Small intestine (tissue), 7 donors: ENCODE measurements around the gene GABARAPL1. TPM values are rescaled to one million over a fixed set of nuclear protein-coding genes. Genes with fewer than 3 reads are reported as not detected.
"Not testable (repeated sequence)": the region's sequence is repeated elsewhere in the genome, so short reads cannot be mapped to it uniquely, and the experiment has no call there.

Source experiments
- DNase-seq, 2 donors: peaks; one replicate each; pipeline versions ENCODE4 v3.0.0 to v3.0.0-alpha.2; 2013
- FAIRE-seq: peaks from 2 replicates; lab custom pipeline; 2012; peaks lifted over from hg19 to GRCh38; lab: Jason Lieb, UNC
- H3K27ac ChIP-seq, 3 donors: one replicate each; pipeline ENCODE4 v1.5.1; 2013; ENCODE audit warnings: low read length in 2 of 3, mild to moderate bottlenecking in 2 of 3, control low read depth in 1 of 3, inconsistent platforms in 1 of 3, low read depth in 1 of 3, moderate library complexity in 1 of 3
- H3K27me3 ChIP-seq, 3 donors: one replicate each; pipeline ENCODE4 v1.6.1; 2013; ENCODE audit warnings: low read length in 3 of 3, inconsistent platforms in 1 of 3; ENCODE audit not compliant: control insufficient read depth in 3 of 3, insufficient read depth in 3 of 3
- H3K36me3 ChIP-seq, 3 donors: one replicate each; pipeline ENCODE4 v1.6.1; 2013; ENCODE audit warnings: low read length in 3 of 3, inconsistent platforms in 1 of 3, low read depth in 1 of 3, mild to moderate bottlenecking in 1 of 3, moderate library complexity in 1 of 3; ENCODE audit not compliant: control insufficient read depth in 3 of 3, insufficient read depth in 2 of 3
- H3K4me1 ChIP-seq, 3 donors: one replicate each; pipeline ENCODE4 v1.6.1; 2013; ENCODE audit warnings: low read length in 2 of 3, inconsistent platforms in 1 of 3, low read depth in 1 of 3, mild to moderate bottlenecking in 1 of 3, moderate library complexity in 1 of 3; ENCODE audit not compliant: control insufficient read depth in 3 of 3, insufficient read depth in 2 of 3
- H3K4me3 ChIP-seq, 3 donors: one replicate each; pipeline ENCODE4 v1.5.1; 2013; ENCODE audit warnings: low read length in 3 of 3, control low read depth in 1 of 3, inconsistent platforms in 1 of 3, low read depth in 1 of 3, mild to moderate bottlenecking in 1 of 3, moderate library complexity in 1 of 3
- H3K9me3 ChIP-seq, 2 donors: one replicate each; pipeline ENCODE4 v1.6.1; 2013; ENCODE audit warnings: low read depth in 1 of 2, low read length in 1 of 2; ENCODE audit not compliant: control insufficient read depth in 2 of 2, insufficient read depth in 1 of 2
- WGBS, 3 donors: extraction: QIAGEN DNeasy Blood & Tissue Kit; methylation state at CpG; one replicate each; pipeline ENCODE4 v1.1.7; 2013; 5-methylcytosine and 5-hydroxymethylcytosine counted together
- polyA plus RNA-seq, 4 donors: library from polyadenylated mRNA; stranded (reverse) in 3 of 4; unstranded in 1 of 4; fragments of 200-250 nt in 3 of 4; fragments of 120-200 nt in 1 of 4; gene quantifications; one replicate each; pipeline versions ENCODE4 v1.2.1 to v1.2.3, GENCODE V29; 2013
- donor health status: healthy with polysubstance abuse.
- donor health status: control.
- donor health status: control.
- donor health status: Bipolar disorder and iron deficiency.
- donor health status: healthy.

The GABARAPL1 gene
- polyA plus RNA-seq, 4 donors, result 38.9 to 59.4 (median 56.3) TPM

- WGBS, 3 donors, result 76 to 88% (median 82%) methylated on average over 2 of the region's 2 CpGs
- Histone ChIP-seq H3K4me3 (no peak overlapping the region), H3K9me3 (no peaks in the 10 kb centered on the region), H3K4me1 (peaks cover 0 to 25% (median 0%) of the 10 kb centered on the region in 3 donors), H3K27me3 (no peaks in the 10 kb centered on the region), H3K36me3 (no peaks in the 10 kb centered on the region), H3K27ac (peak overlapping the region in 1 of 3 donors; percentile 80)
- FAIRE-seq (no peak), DNase-seq (peak in 1 of 2 donors; percentile 20)
Observed at GRCh38 chr12:10174986-10175614, 37.6 kb upstream of the GABARAPL1 start.

GRCh38 chr12:10175846-10176636 is 36.6 kb upstream of the GABARAPL1 start:
- Histone ChIP-seq H3K36me3 (no peaks in the 10 kb centered on the region), H3K27me3 (no peaks in the 10 kb centered on the region), H3K4me3 (no peak overlapping the region), H3K9me3 (no peaks in the 10 kb centered on the region), H3K4me1 (peaks cover 0 to 25% (median 0%) of the 10 kb centered on the region in 3 donors), H3K27ac (peak overlapping the region in 1 of 3 donors; percentile 80)
- DNase-seq, result peak; percentile 90 to 92
- FAIRE-seq, result peak; percentile 23
- 17 to 62% (median 54%) methylated on average over 5 of the region's 5 CpGs for WGBS, 3 donors

DNA sequence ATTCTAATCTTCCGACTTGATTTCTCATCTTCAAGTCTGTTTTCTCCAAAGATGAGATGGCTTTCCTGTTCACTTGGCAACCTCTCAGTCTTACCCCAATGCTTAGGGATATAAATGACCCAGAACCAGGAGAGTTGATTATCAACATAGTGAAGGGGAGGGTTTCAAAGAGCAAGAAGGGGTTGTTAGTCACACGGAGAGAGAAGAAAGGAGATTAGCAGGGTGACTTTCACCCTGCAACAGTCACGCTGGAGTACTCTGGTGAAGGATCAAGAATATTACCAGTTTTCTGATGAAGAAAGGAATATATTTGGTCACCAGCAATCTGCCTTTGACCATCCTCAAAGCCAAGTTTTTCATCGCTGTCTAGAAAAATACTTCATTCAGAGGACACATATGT is 33.9 kb upstream of the GABARAPL1 start, which contains the start of gene TMEM52B:
Gene TMEM52B, plus strand, starts transcription at position 212 of the 400 bp plus-strand sequence. CDS start 543 bp downstream, outside the sequence.
- DNase-seq, result peak in 1 of 2 donors; percentile 61
- peak within 1 kb of the TSS in 1 of 3 donors; percentile 53 for H3K27ac ChIP-seq
- 50 to 70% (median 58%) methylated on average over 4 of the region's 4 CpGs for WGBS, 3 donors

DNA sequence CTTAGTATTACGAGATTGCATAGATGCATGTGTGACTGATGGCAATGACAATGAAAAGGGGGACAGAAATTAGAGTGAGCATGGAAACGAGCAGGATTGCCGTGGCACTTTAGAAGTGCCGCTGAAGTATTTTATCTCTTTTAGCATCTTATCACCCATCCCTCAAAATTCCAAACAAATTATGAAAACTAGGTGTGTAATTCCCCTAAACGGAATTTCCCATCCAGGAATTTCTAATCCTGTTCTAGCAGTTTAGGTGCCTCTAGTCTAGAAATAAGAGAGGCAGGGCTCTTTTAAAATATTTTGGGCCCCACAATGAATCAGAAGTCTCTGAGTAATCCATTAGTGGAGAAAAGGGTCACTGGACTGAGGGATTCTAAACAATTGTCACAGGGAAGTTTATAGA is 32.9 kb upstream of the GABARAPL1 start:
- H3K36me3 ChIP-seq, result no peaks in the 10 kb centered on the region
- no peaks in the 10 kb centered on the region for H3K9me3 ChIP-seq
- FAIRE-seq, result no peak
- H3K27ac ChIP-seq, result no peak overlapping the region
- DNase-seq, result no peak
- no peak overlapping the region for H3K4me3 ChIP-seq
- no peaks in the 10 kb centered on the region for H3K27me3 ChIP-seq
- WGBS, 3 donors, result 74 to 81% (median 80%) methylated on average over 5 of the region's 5 CpGs
- H3K4me1 ChIP-seq, result peaks cover 0 to 25% (median 0%) of the 10 kb centered on the region in 3 donors

More for the DNA sequence above, 33.9 kb upstream of the GABARAPL1 start, which contains the start of gene TMEM52B:
- Histone ChIP-seq H3K27me3 (no peaks in the 10 kb centered on the region), H3K4me3 (no peak within 1 kb of the TSS), H3K36me3 (no peaks in the 10 kb centered on the region), H3K9me3 (no peaks in the 10 kb centered on the region), H3K4me1 (peaks cover 0 to 25% (median 0%) of the 10 kb centered on the region in 3 donors)
- no peak for FAIRE-seq

GRCh38 chr12:10182354-10183049 is 30.2 kb upstream of the GABARAPL1 start:
- Histone ChIP-seq H3K9me3 (no peaks in the 10 kb centered on the region), H3K4me3 (no peak overlapping the region), H3K27me3 (no peaks in the 10 kb centered on the region), H3K36me3 (no peaks in the 10 kb centered on the region), H3K27ac (no peak overlapping the region), H3K4me1 (peaks cover 0 to 16% (median 0%) of the 10 kb centered on the region in 3 donors)
- WGBS, 3 donors, result 46 to 50% (median 46%) methylated on average over 5 of the region's 5 CpGs
- no peak for DNase-seq
- FAIRE-seq, result no peak

DNA sequence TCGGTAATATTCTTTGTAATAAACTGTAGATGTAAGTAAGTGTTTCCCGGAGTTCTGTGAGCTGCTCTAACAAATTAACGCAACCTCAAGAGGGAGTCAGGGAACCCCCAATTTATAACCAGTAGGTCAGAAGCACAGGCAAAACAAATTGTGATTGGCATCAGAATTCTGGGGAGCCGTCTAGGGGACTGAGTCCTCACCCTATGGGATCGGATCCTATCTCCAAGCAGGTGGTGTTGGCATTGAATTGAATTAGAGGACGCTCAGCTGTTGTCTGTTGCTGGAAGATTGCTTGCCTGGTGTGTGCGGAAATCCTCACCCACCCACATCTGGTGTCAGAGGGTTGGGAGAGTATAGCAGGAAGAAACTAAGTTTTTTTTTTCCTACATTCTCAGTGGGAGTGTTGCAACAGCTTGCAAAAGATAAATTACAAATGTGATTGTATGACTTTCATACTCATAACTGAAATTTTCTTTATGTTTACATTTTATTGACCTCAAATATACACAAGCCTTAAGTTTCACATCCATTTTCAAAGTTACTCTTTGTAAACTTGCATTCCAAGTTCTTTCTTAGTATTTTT is 28.3 kb upstream of the GABARAPL1 start:
- Histone ChIP-seq H3K27me3 (no peaks in the 10 kb centered on the region), H3K36me3 (no peaks in the 10 kb centered on the region), H3K4me3 (no peak overlapping the region), H3K4me1 (peaks cover 0 to 6% (median 0%) of the 10 kb centered on the region in 3 donors), H3K9me3 (no peaks in the 10 kb centered on the region), H3K27ac (peak overlapping the region in 1 of 3 donors; percentile 32)
- no peak for FAIRE-seq
- DNase-seq, result peak in 1 of 2 donors; percentile 32
- 48 to 77% (median 67%) methylated on average over 7 of the region's 7 CpGs for WGBS, 3 donors

GRCh38 chr12:10186299-10186698 is 26.4 kb upstream of the GABARAPL1 start:
- peak; percentile 19 to 29 for DNase-seq
- 29 to 47% (median 34%) methylated on average over 11 of the region's 11 CpGs for whole genome bisulfite sequencing, 3 donors
- no peak for FAIRE-seq

GRCh38 chr12:10186958-10187357 is 25.7 kb upstream of the GABARAPL1 start:
- WGBS, 3 donors, result 74 to 81% (median 78%) methylated on average over 6 of the region's 6 CpGs
- not testable (repeated sequence) for H3K9me3 ChIP-seq, DNase-seq, H3K27ac ChIP-seq, FAIRE-seq, H3K27me3 ChIP-seq, H3K4me1 ChIP-seq, H3K4me3 ChIP-seq, H3K36me3 ChIP-seq

More at GRCh38 chr12:10186299-10186698, 26.4 kb upstream of the GABARAPL1 start:
- peaks cover 0 to 5% (median 0%) of the 10 kb centered on the region in 3 donors for H3K4me1 ChIP-seq
- no peak overlapping the region for H3K27ac ChIP-seq
- H3K9me3 ChIP-seq, result no peaks in the 10 kb centered on the region
- no peaks in the 10 kb centered on the region for H3K36me3 ChIP-seq
- no peaks in the 10 kb centered on the region for H3K27me3 ChIP-seq
- no peak overlapping the region for H3K4me3 ChIP-seq
